Measurements from ENCODE around the gene CLIC4. TPM values are rescaled to one million over a fixed set of nuclear protein-coding genes. Genes with fewer than 3 reads are reported as not detected.

CLIC4 gene
- total RNA-seq, 6 experiments from 2014 or later, result 35.0 to 63.6 (median 44.3) TPM

- Histone ChIP-seq H3K36me3 (no peaks in the 10 kb centered on the region), H3K27ac (no peak overlapping the region), H3K27me3 (no peaks in the 10 kb centered on the region), H3K4me1 (no peaks in the 10 kb centered on the region), H3K9me3 (no peaks in the 10 kb centered on the region), H3K4me3 (no peak overlapping the region)
- intact Hi-C loops (cut with DNase I), result no loop called here
- TF ChIP-seq CTCF (IDR thresholded peaks at IDR 0.05) (no peak), POLR2A (IDR thresholded peaks at IDR 0.05) (no peak)
- ATAC-seq (no peak), DNase-seq (no peak)
- 51% methylated on average over 14 of the region's 20 CpGs for WGBS (ENCODE audit: insufficient coverage, low coverage, low lambda C conversion rate, missing lambda C conversion rate)
These were observed 125.4 kb downstream of the CLIC4 start for GRCh38 chr1:24870551-24871195.

GRCh38 chr1:24871306-24871901 is 126.2 kb downstream of the CLIC4 start:
- Histone ChIP-seq H3K4me1 (no peaks in the 10 kb centered on the region), H3K27me3 (no peaks in the 10 kb centered on the region), H3K27ac (no peak overlapping the region), H3K4me3 (no peak overlapping the region), H3K9me3 (no peaks in the 10 kb centered on the region), H3K36me3 (no peaks in the 10 kb centered on the region)
- ATAC-seq (no peak), DNase-seq (no peak)
- 83% methylated on average over 8 of the region's 11 CpGs for WGBS (ENCODE audit: insufficient coverage, low coverage, low lambda C conversion rate, missing lambda C conversion rate)
- intact Hi-C loops (cut with DNase I), result no loop called here
- no peak for TF ChIP-seq POLR2A (IDR thresholded peaks at IDR 0.05)
- no peak for TF ChIP-seq CTCF (IDR thresholded peaks at IDR 0.05)

GRCh38 chr1:24872061-24872850 is 127.0 kb downstream of the CLIC4 start:
- no peak for TF ChIP-seq CTCF (IDR thresholded peaks at IDR 0.05)
- TF ChIP-seq POLR2A (IDR thresholded peaks at IDR 0.05), result no peak
- 64% methylated on average over 10 of the region's 19 CpGs for WGBS (ENCODE audit: insufficient coverage, low coverage, low lambda C conversion rate, missing lambda C conversion rate)
- H3K4me3 ChIP-seq, result no peak overlapping the region
- DNase-seq, result no peak
- no peaks in the 10 kb centered on the region for H3K9me3 ChIP-seq
- no peaks in the 10 kb centered on the region for H3K4me1 ChIP-seq
- H3K27me3 ChIP-seq, result no peaks in the 10 kb centered on the region
- peak in 2 of 4 donors; percentile 7 to 21 for ATAC-seq
- no peaks in the 10 kb centered on the region for H3K36me3 ChIP-seq
- intact Hi-C loops (cut with DNase I), result no loop called here
- no peak overlapping the region for H3K27ac ChIP-seq

GRCh38 chr1:24873148-24873547 is 127.9 kb downstream of the CLIC4 start:
- 88% methylated on average over 1 of the region's 1 CpG for WGBS (ENCODE audit: insufficient coverage, low coverage, low lambda C conversion rate, missing lambda C conversion rate)
- DNase-seq, result no peak
- TF ChIP-seq POLR2A (IDR thresholded peaks at IDR 0.05), result no peak

GRCh38 chr1:24874056-24874455 is 128.8 kb downstream of the CLIC4 start:
- intact Hi-C loops (cut with DNase I), result no loop called here
- ATAC-seq (no peak), DNase-seq (no peak)
- H3K36me3 ChIP-seq, result no peaks in the 10 kb centered on the region
- H3K4me1 ChIP-seq, result no peaks in the 10 kb centered on the region
- H3K9me3 ChIP-seq, result no peaks in the 10 kb centered on the region
- H3K4me3 ChIP-seq, result no peak overlapping the region
- no peaks in the 10 kb centered on the region for H3K27me3 ChIP-seq
- 79% methylated on average over 6 of the region's 7 CpGs for WGBS (ENCODE audit: insufficient coverage, low coverage, low lambda C conversion rate, missing lambda C conversion rate)
- TF ChIP-seq POLR2A (IDR thresholded peaks at IDR 0.05) (no peak), CTCF (IDR thresholded peaks at IDR 0.05) (no peak)
- no peak overlapping the region for H3K27ac ChIP-seq

More at GRCh38 chr1:24873148-24873547, 127.9 kb downstream of the CLIC4 start:
- ATAC-seq, result no peak
- no peaks in the 10 kb centered on the region for H3K36me3 ChIP-seq
- no peak overlapping the region for H3K4me3 ChIP-seq
- no peaks in the 10 kb centered on the region for H3K27me3 ChIP-seq
- H3K4me1 ChIP-seq, result no peaks in the 10 kb centered on the region
- intact Hi-C loops (cut with DNase I), result no loop called here
- H3K9me3 ChIP-seq, result no peaks in the 10 kb centered on the region
- H3K27ac ChIP-seq, result no peak overlapping the region
